ENCODE results near the gene SLC6A17.

Gene SLC6A17

GRCh38 chr1:110223127-110223526, 72.8 kb downstream of the SLC6A17 start:
- H3K4me1 ChIP-seq (ENCODE audit: low read length) = no peaks in the 10 kb centered on the region
- no peak overlapping the region for H3K4me2 ChIP-seq (ENCODE audit: low read depth, low read length)
- H2AFZ ChIP-seq (ENCODE audit: low read length) = no peak overlapping the region
- no peak overlapping the region for H3K4me3 ChIP-seq (ENCODE audit: low read length)
- no peak for DNase-seq
- TF ChIP-seq EZH2 (optimal IDR thresholded peaks at IDR 0.05; ENCODE audit: low read depth, low read length) (no peak), EZH2phosphoT487 (IDR thresholded peaks at IDR 0.05; ENCODE audit: low read length) (no peak)
- TF ChIP-seq, protein P1, sequence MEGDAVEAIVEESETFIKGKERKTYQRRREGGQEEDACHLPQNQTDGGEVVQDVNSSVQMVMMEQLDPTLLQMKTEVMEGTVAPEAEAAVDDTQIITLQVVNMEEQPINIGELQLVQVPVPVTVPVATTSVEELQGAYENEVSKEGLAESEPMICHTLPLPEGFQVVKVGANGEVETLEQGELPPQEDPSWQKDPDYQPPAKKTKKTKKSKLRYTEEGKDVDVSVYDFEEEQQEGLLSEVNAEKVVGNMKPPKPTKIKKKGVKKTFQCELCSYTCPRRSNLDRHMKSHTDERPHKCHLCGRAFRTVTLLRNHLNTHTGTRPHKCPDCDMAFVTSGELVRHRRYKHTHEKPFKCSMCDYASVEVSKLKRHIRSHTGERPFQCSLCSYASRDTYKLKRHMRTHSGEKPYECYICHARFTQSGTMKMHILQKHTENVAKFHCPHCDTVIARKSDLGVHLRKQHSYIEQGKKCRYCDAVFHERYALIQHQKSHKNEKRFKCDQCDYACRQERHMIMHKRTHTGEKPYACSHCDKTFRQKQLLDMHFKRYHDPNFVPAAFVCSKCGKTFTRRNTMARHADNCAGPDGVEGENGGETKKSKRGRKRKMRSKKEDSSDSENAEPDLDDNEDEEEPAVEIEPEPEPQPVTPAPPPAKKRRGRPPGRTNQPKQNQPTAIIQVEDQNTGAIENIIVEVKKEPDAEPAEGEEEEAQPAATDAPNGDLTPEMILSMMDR (IDR thresholded peaks at IDR 0.05; ENCODE audit: low read length) = no peak
- H3K9me2 ChIP-seq (replicated peaks; ENCODE audit: insufficient read depth, low read length) = no peaks in the 10 kb centered on the region
- H3F3A ChIP-seq (ENCODE audit: insufficient read depth, low read length) = no peaks in the 10 kb centered on the region
- H3K9me3 ChIP-seq (replicated peaks; ENCODE audit: insufficient read depth, low read length) = no peaks in the 10 kb centered on the region
- no peak overlapping the region for H3K27ac ChIP-seq (ENCODE audit: low read length)
- no peaks in the 10 kb centered on the region for H4K20me1 ChIP-seq (ENCODE audit: insufficient read depth, low read length)
- no peaks in the 10 kb centered on the region for H3K79me2 ChIP-seq (ENCODE audit: low read length)
- no peak overlapping the region for H3K9ac ChIP-seq (ENCODE audit: low read length)
- H3K36me3 ChIP-seq (replicated peaks; ENCODE audit: insufficient read depth, low read length) = no peaks in the 10 kb centered on the region
- H3K27me3 ChIP-seq (replicated peaks; ENCODE audit: insufficient read depth, low read length) = no peaks in the 10 kb centered on the region

DNA sequence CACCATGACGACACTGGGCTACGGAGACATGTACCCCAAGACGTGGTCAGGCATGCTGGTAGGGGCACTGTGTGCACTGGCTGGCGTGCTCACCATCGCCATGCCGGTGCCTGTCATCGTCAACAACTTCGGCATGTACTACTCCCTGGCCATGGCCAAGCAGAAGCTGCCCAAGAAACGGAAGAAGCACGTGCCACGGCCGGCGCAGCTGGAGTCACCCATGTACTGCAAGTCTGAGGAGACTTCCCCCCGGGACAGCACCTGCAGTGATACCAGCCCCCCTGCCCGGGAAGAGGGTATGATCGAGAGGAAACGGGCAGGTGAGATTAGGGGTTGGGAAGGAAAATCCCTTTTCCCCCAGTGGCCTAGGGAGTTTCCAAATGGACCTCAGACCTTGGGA, 73.3 kb downstream of the SLC6A17 start:
- Histone ChIP-seq H3F3A (ENCODE audit: insufficient read depth, low read length) (no peaks in the 10 kb centered on the region), H3K4me3 (ENCODE audit: low read length) (no peak overlapping the region), H3K27ac (ENCODE audit: low read length) (no peak overlapping the region), H4K20me1 (ENCODE audit: insufficient read depth, low read length) (no peaks in the 10 kb centered on the region), H3K4me2 (ENCODE audit: low read depth, low read length) (no peak overlapping the region), H3K36me3 (replicated peaks; ENCODE audit: insufficient read depth, low read length) (no peaks in the 10 kb centered on the region), H3K27me3 (replicated peaks; ENCODE audit: insufficient read depth, low read length) (no peaks in the 10 kb centered on the region), H3K79me2 (ENCODE audit: low read length) (no peaks in the 10 kb centered on the region), H3K9me3 (replicated peaks; ENCODE audit: insufficient read depth, low read length) (no peaks in the 10 kb centered on the region), H2AFZ (ENCODE audit: low read length) (no peak overlapping the region), H3K9me2 (replicated peaks; ENCODE audit: insufficient read depth, low read length) (no peaks in the 10 kb centered on the region), H3K9ac (ENCODE audit: low read length) (no peak overlapping the region), H3K4me1 (ENCODE audit: low read length) (no peaks in the 10 kb centered on the region)
- no peak for TF ChIP-seq EZH2phosphoT487 (IDR thresholded peaks at IDR 0.05; ENCODE audit: low read length)
- no peak for TF ChIP-seq EZH2 (optimal IDR thresholded peaks at IDR 0.05; ENCODE audit: low read depth, low read length)
- TF ChIP-seq, protein P1 (IDR thresholded peaks at IDR 0.05; ENCODE audit: low read length) = no peak
- no peak for DNase-seq

DNA sequence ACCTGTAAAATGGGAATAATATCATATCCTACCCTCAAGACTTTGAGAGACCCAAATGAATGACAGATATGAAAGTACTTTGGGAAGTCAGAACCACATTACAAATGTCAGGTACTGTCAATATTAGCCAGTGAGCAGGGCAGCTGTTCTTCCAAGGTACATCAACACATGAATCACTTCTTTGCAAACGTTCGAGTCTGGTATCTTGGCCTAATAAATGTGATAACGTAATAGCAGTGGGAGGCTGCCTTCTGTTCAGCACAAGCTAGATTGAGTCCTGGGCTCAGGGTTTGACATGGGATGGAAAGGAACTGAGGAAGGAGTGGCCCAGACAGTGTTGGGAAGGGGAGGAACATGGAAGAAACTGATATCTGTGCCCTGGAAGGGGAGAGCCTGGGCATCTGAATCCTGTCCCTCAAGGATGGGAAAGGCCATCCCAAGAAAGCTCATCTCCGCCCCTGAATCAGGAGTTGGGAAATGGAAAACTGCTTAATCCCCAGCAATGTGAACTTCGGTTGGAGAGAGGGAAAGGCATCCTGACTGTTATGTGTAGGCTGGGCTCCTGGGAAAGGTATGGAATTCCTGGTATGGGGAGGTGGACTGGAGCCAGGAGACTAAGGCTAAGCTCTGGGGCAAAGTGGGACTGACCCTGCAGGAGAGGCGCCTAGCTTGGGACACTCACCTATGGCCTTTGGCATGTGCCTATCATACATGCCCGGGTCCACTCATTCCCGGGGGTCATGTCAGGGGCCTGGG, 74.1 kb downstream of the SLC6A17 start:
- Histone ChIP-seq H3K27me3 (replicated peaks; ENCODE audit: insufficient read depth, low read length) (no peaks in the 10 kb centered on the region), H3K27ac (ENCODE audit: low read length) (no peak overlapping the region), H3K4me3 (ENCODE audit: low read length) (no peak overlapping the region), H3K9me3 (replicated peaks; ENCODE audit: insufficient read depth, low read length) (no peaks in the 10 kb centered on the region), H3F3A (ENCODE audit: insufficient read depth, low read length) (no peaks in the 10 kb centered on the region), H3K79me2 (ENCODE audit: low read length) (no peaks in the 10 kb centered on the region), H3K4me2 (ENCODE audit: low read depth, low read length) (no peak overlapping the region), H2AFZ (ENCODE audit: low read length) (no peak overlapping the region), H3K36me3 (replicated peaks; ENCODE audit: insufficient read depth, low read length) (no peaks in the 10 kb centered on the region), H3K9me2 (replicated peaks; ENCODE audit: insufficient read depth, low read length) (no peaks in the 10 kb centered on the region), H3K4me1 (ENCODE audit: low read length) (no peaks in the 10 kb centered on the region), H3K9ac (ENCODE audit: low read length) (no peak overlapping the region), H4K20me1 (ENCODE audit: insufficient read depth, low read length) (no peaks in the 10 kb centered on the region)
- TF ChIP-seq EZH2 (optimal IDR thresholded peaks at IDR 0.05; ENCODE audit: low read depth, low read length) (no peak), EZH2phosphoT487 (IDR thresholded peaks at IDR 0.05; ENCODE audit: low read length) (no peak)
- TF ChIP-seq, protein P1 (IDR thresholded peaks at IDR 0.05; ENCODE audit: low read length) = no peak
- no peak for DNase-seq

Data from MM.1S (cell line).